Measurements from ENCODE around the gene PRR5L.
"Not testable (repeated sequence)": the region's sequence is repeated elsewhere in the genome, so short reads cannot be mapped to it uniquely, and the experiment has no call there.

The PRR5L gene

GRCh38 chr11:36467916-36468315 lies 171.8 kb downstream of the PRR5L start:
- no peak for FAIRE-seq

GRCh38 chr11:36469063-36469462 lies 173.0 kb downstream of the PRR5L start:
- no peak for FAIRE-seq

GRCh38 chr11:36469881-36470802 lies 174.1 kb downstream of the PRR5L start:
- FAIRE-seq = no peak

- no peak for FAIRE-seq
Measured at GRCh38 chr11:36471577-36471976, 175.5 kb downstream of the PRR5L start.

GRCh38 chr11:36475192-36475591 lies 179.1 kb downstream of the PRR5L start:
- FAIRE-seq = no peak

- peak; percentile 78 for FAIRE-seq
Measured at GRCh38 chr11:36478700-36479329, 182.7 kb downstream of the PRR5L start.

- FAIRE-seq = no peak
Measured at GRCh38 chr11:36480833-36481232, 184.7 kb downstream of the PRR5L start.

- FAIRE-seq = not testable (repeated sequence)
Measured at GRCh38 chr11:36483042-36483441, 187.0 kb downstream of the PRR5L start.

- FAIRE-seq = no peak
Measured at GRCh38 chr11:36485298-36486002, 189.4 kb downstream of the PRR5L start.

- no peak for FAIRE-seq
Measured at GRCh38 chr11:36487619-36488018, 191.5 kb downstream of the PRR5L start.

- FAIRE-seq = no peak
Measured at GRCh38 chr11:36488096-36488495, 192.0 kb downstream of the PRR5L start.

GRCh38 chr11:36490026-36490806 lies 194.1 kb downstream of the PRR5L start:
- FAIRE-seq = no peak

- FAIRE-seq = peak; percentile 23
Measured at GRCh38 chr11:36492724-36493304, 196.7 kb downstream of the PRR5L start.

- FAIRE-seq = no peak
Measured at GRCh38 chr11:36493332-36493731, 197.2 kb downstream of the PRR5L start.

GRCh38 chr11:36498721-36499120 lies 202.6 kb downstream of the PRR5L start:
- FAIRE-seq = no peak

- no peak for FAIRE-seq
Measured at GRCh38 chr11:36499315-36499714, 203.2 kb downstream of the PRR5L start.

- no peak for FAIRE-seq
Measured at GRCh38 chr11:36500315-36500721, 204.2 kb downstream of the PRR5L start.

GRCh38 chr11:36501236-36501635 lies 205.1 kb downstream of the PRR5L start:
- no peak for FAIRE-seq

- FAIRE-seq = no peak
Measured at GRCh38 chr11:36507824-36508489, 211.9 kb downstream of the PRR5L start.

GRCh38 chr11:36508743-36509142 lies 212.7 kb downstream of the PRR5L start:
- FAIRE-seq = no peak

GRCh38 chr11:36509201-36509639 lies 213.1 kb downstream of the PRR5L start:
- FAIRE-seq = no peak

All from endometrium (tissue), 2 donors.